ENCODE measurements around the gene CPED1.

CPED1 gene

DNA sequence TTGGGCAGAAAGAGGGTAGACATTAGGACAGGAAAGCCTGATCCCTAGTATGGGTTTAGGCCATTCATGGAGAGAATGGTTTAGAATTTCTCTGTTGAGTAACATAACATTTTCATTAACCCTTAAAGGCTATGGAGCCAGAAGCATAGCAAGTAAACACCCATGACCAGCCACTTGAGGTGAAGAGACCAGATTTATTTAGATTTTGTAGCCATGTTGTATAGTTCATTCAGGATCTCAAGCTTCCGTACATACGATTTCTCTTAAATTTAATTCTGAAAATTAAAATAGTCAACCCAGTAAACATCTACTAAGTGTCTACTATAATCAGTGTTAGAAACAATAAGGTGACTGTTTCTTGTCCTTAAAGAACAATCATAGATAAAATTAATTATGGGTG, 51.5 kb downstream of the CPED1 start:
- Histone ChIP-seq H3K27ac (ENCODE audit: extremely low read depth, low read depth, low read length) (no peak overlapping the region), H3K4me1 (ENCODE audit: control insufficient read depth, insufficient read depth, low read length) (peaks cover 11% of the 10 kb centered on the region; the same call in 1 of the 2 replicates), H3K4me3 (ENCODE audit: low read depth, low read length) (no peak overlapping the region), H3K9me3 (ENCODE audit: control insufficient read depth, insufficient read depth, low read depth, low read length) (no peaks in the 10 kb centered on the region), H3K36me3 (ENCODE audit: control insufficient read depth in 2 of 2, insufficient read depth in 1 of 2, low read length in 2 of 2) (no peaks in the 10 kb centered on the region)
- TF ChIP-seq, protein P1, sequence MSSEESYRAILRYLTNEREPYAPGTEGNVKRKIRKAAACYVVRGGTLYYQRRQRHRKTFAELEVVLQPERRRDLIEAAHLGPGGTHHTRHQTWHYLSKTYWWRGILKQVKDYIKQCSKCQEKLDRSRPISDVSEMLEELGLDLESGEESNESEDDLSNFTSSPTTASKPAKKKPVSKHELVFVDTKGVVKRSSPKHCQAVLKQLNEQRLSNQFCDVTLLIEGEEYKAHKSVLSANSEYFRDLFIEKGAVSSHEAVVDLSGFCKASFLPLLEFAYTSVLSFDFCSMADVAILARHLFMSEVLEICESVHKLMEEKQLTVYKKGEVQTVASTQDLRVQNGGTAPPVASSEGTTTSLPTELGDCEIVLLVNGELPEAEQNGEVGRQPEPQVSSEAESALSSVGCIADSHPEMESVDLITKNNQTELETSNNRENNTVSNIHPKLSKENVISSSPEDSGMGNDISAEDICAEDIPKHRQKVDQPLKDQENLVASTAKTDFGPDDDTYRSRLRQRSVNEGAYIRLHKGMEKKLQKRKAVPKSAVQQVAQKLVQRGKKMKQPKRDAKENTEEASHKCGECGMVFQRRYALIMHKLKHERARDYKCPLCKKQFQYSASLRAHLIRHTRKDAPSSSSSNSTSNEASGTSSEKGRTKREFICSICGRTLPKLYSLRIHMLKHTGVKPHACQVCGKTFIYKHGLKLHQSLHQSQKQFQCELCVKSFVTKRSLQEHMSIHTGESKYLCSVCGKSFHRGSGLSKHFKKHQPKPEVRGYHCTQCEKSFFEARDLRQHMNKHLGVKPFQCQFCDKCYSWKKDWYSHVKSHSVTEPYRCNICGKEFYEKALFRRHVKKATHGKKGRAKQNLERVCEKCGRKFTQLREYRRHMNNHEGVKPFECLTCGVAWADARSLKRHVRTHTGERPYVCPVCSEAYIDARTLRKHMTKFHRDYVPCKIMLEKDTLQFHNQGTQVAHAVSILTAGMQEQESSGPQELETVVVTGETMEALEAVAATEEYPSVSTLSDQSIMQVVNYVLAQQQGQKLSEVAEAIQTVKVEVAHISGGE (tag by site-specific recombination; conservative IDR thresholded peaks at IDR 0.05; ENCODE audit: low read depth), result no peak
- TF ChIP-seq ZNF658 (tag by site-specific recombination; IDR thresholded peaks at IDR 0.05) (no peak), ZNF514 (tag by site-specific recombination; IDR thresholded peaks at IDR 0.05) (no peak), ZNF549 (tag by site-specific recombination; IDR thresholded peaks at IDR 0.05) (no peak), ZNF785 (tag by site-specific recombination; IDR thresholded peaks at IDR 0.05) (no peak), ZNF843 (tag by site-specific recombination; IDR thresholded peaks at IDR 0.05) (no peak), ZBTB7A (tag by site-specific recombination; IDR thresholded peaks at IDR 0.05; ENCODE audit: low read depth) (no peak), KLF9 (tag by site-specific recombination; IDR thresholded peaks at IDR 0.05; ENCODE audit: low read depth) (no peak), IKZF3 (tag by site-specific recombination; IDR thresholded peaks at IDR 0.05) (no peak), KLF10 (tag by site-specific recombination; IDR thresholded peaks at IDR 0.05) (no peak), ZXDB (tag by site-specific recombination; IDR thresholded peaks at IDR 0.05) (no peak), ZNF501 (tag by site-specific recombination; IDR thresholded peaks at IDR 0.05) (no peak), ZNF266 (tag by site-specific recombination; IDR thresholded peaks at IDR 0.05; ENCODE audit: low read depth) (no peak), AEBP2 (tag by site-specific recombination; IDR thresholded peaks at IDR 0.05; ENCODE audit: borderline replicate concordance) (no peak), SCRT1 (tag by site-specific recombination; IDR thresholded peaks at IDR 0.05; ENCODE audit: borderline replicate concordance) (no peak), ZNF239 (tag by site-specific recombination; IDR thresholded peaks at IDR 0.05) (no peak), ZNF221 (tag by site-specific recombination; IDR thresholded peaks at IDR 0.05; ENCODE audit: borderline replicate concordance) (no peak), ZFP41 (tag by site-specific recombination; IDR thresholded peaks at IDR 0.05; ENCODE audit: borderline replicate concordance) (no peak)
- TF ChIP-seq, protein P2, sequence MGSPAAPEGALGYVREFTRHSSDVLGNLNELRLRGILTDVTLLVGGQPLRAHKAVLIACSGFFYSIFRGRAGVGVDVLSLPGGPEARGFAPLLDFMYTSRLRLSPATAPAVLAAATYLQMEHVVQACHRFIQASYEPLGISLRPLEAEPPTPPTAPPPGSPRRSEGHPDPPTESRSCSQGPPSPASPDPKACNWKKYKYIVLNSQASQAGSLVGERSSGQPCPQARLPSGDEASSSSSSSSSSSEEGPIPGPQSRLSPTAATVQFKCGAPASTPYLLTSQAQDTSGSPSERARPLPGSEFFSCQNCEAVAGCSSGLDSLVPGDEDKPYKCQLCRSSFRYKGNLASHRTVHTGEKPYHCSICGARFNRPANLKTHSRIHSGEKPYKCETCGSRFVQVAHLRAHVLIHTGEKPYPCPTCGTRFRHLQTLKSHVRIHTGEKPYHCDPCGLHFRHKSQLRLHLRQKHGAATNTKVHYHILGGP (tag by site-specific recombination; IDR thresholded peaks at IDR 0.05), result no peak
- ChIA-PET CTCF (interaction anchor here (0.7 to 2.8 kb wide), 2 partner anchors 13 to 39 kb away, joined by 3 to 7 read pairs; no protein-coding TSS in a partner anchor), POLR2A (no interaction called here)

- ChIA-PET CTCF (interaction anchor here (0.8 to 3.1 kb wide), 4 partner anchors 13 to 250 kb away, joined by 3 to 13 read pairs (median 6); partner anchors contain the start of gene CPED1), POLR2A (no interaction called here)
- H3K36me3 ChIP-seq (ENCODE audit: control insufficient read depth in 2 of 2, insufficient read depth in 1 of 2, low read length in 2 of 2), result no peaks in the 10 kb centered on the region
- no peaks in the 10 kb centered on the region for H3K9me3 ChIP-seq (ENCODE audit: control insufficient read depth, insufficient read depth, low read depth, low read length)
- H3K4me1 ChIP-seq (ENCODE audit: control insufficient read depth, insufficient read depth, low read length), result peaks cover 19% of the 10 kb centered on the region; the same call in 1 of the 2 replicates
- H3K4me3 ChIP-seq (ENCODE audit: low read depth, low read length), result no peak overlapping the region
- H3K27ac ChIP-seq (ENCODE audit: extremely low read depth, low read depth, low read length), result peak overlapping the region; percentile 4; the same call in 1 of the 2 replicates
- TF ChIP-seq, protein P3, sequence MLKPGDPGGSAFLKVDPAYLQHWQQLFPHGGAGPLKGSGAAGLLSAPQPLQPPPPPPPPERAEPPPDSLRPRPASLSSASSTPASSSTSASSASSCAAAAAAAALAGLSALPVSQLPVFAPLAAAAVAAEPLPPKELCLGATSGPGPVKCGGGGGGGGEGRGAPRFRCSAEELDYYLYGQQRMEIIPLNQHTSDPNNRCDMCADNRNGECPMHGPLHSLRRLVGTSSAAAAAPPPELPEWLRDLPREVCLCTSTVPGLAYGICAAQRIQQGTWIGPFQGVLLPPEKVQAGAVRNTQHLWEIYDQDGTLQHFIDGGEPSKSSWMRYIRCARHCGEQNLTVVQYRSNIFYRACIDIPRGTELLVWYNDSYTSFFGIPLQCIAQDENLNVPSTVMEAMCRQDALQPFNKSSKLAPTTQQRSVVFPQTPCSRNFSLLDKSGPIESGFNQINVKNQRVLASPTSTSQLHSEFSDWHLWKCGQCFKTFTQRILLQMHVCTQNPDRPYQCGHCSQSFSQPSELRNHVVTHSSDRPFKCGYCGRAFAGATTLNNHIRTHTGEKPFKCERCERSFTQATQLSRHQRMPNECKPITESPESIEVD (tag by site-specific recombination; IDR thresholded peaks at IDR 0.05), result peak; percentile 83
- TF ChIP-seq PRDM1 (tag by site-specific recombination; IDR thresholded peaks at IDR 0.05) (no peak), MYNN (tag by site-specific recombination; IDR thresholded peaks at IDR 0.05; ENCODE audit: borderline replicate concordance) (no peak), ZNF777 (tag by site-specific recombination; IDR thresholded peaks at IDR 0.05; ENCODE audit: borderline replicate concordance) (no peak), ZFP37 (tag by site-specific recombination; IDR thresholded peaks at IDR 0.05) (no peak), MZF1 (tag by site-specific recombination; IDR thresholded peaks at IDR 0.05; ENCODE audit: borderline replicate concordance) (no peak), ZXDB (tag by site-specific recombination; IDR thresholded peaks at IDR 0.05) (0 out of 2 replicates have a peak, but pooled peaks have one; percentile 44)
Measured at GRCh38 chr7:121041516-121042148, 53.1 kb downstream of the CPED1 start.
